Dedifferentiated amniotic fluid mesenchymal stem cell (primary cell): ENCODE measurements around the gene CIROP.
A peak's percentile ranks its signal among the peaks of the same experiment; 100 is the strongest.

Source experiments
- DNase-seq: peaks from one replicate; pipeline ENCODE4 v3.0.0-alpha.2; 2016; ENCODE audit errors: extremely low spot score

Gene CIROP

GRCh38 chr14:23104591-23105347 lies at the start of gene CIROP:
CIROP (minus strand) TSS chr14:23104989; CDS start chr14:23104920, 69 bp downstream.
- DNase-seq, result no peak

DNA sequence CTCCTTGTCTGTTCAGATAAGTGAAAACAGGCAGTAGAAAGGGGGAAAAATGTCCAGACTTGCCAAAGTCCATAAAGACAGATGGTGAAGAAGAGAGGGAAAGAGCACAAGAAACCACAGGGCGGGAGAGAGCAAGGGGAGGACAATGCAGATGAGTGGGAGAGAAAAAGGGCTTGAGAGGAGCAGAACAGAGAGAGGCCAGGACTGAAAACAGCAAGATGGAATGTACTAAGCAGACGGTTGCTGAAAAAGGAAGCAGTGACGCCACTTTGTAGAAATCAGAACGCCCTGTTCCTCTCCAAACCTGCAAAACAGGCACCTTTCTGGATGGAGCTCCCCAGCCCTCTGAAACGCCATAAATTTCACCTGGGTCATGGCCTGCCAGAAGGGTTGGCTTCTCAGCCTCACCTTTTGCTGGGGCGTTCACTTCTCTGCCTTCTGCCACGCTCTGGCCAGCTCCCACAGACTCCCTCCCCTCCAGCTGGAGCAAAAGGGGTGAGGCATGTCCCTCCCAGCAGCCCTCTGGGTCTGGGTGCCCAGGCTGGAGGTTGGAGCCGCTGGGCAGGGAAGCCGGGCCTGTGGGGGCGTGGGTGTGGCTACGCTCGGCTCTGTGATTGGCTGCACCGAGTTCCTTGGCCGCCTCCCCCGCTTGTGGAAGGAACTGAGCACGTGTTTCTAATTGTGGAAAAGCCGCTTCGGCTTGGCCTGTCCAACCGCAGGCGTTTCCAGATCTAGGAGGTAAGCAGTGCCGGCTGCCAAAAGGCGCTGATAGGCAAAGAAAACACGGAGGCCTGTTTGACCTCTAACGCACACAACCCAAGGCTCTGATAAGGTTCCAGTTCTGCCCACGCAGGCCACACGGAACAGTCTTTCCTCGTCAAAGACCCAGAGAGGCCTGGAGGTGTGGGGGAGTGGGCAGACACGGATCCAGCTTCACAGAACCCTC lies 49.3 kb upstream of the CIROP start:
- peak; percentile 87 for DNase-seq

DNA sequence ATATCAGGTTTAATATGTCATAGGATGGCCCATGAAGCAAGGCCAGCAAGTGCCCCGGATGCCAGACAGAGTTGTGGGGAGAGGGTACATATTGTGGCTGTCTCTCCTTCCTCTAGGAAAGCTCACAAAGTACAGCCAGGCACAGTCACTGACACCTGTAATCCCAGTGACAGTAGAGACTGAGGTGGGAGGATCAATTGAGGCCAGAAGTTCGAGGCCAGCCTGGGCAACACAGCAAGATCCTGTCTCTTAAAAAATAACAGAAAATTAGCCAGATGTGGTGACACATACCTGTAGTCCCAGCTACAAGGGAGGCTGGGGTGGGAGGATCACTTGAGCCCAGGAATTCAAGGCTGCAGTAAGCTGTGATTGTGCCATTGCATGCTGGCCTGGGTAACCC lies 46.6 kb upstream of the CIROP start:
- DNase-seq, result no peak

DNA sequence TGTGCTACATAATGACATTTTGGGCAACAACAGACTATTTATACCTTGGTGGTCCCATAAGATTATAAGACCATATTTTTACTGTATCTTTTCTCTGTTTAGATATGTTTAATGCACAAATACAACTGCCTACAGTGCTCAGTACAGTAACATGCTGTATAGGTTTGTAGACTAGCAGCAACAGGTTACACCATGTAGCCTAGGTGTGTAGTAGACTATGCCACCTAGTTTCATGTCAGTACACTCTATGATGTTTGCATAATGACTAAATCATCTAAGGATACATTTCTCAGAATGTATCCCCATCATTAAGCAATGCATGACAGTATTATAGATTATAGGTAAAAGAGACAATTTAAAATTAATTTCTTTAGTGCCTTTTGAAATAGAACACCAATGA lies 45.0 kb upstream of the CIROP start:
- DNase-seq, result no peak

GRCh38 chr14:23148591-23149249 lies 43.9 kb upstream of the CIROP start:
- no peak for DNase-seq

DNA sequence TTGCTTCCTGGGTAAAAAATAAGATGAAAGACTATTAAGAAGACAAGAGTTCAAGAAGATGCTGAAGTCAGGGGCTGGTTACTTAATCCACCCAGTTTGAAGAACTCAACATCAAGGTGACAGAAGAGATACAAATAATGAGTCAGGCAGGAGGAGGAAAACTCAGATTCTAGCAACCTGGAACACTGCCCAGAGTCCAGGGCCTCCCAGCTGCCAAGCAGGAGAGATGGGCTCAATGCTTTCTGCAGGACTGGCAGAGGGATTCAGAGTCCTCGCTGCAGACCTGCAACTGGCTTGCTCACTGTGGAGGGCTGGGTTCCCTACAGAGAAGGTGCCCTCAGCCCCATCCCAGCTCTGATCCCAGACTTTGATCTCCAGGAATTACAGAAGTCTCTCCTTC lies 42.9 kb upstream of the CIROP start:
- DNase-seq, result no peak

GRCh38 chr14:23146980-23147379 lies 42.2 kb upstream of the CIROP start:
- no peak for DNase-seq

DNA sequence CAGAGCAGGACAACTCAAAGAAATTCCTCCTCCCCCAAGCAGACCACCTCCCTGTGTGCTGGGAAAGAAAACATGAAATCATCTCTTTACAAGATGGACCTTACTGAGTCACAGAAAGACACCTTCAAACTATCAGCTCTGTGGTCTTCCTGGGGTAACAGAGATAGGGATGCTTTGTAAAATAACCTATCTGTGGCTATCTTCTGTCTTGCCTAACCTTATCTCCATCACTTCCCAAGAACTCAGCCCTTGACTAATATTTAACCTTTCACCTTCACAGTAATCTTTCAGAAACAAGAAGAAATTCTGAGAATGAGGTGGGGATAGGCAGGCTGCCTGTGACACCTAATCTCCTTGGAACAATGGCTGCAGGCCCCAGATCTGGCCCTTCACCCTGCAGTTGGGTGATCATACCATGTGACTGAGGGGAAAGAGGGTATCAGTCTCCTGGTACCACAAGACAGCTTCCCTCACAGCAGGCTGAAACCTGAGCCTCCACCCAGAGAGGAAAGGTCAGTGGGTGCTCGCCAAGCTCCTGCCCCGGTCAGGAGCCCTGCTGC lies 41.6 kb upstream of the CIROP start:
- DNase-seq, result no peak

GRCh38 chr14:23145794-23146350 lies 41.1 kb upstream of the CIROP start:
- DNase-seq, result no peak

DNA sequence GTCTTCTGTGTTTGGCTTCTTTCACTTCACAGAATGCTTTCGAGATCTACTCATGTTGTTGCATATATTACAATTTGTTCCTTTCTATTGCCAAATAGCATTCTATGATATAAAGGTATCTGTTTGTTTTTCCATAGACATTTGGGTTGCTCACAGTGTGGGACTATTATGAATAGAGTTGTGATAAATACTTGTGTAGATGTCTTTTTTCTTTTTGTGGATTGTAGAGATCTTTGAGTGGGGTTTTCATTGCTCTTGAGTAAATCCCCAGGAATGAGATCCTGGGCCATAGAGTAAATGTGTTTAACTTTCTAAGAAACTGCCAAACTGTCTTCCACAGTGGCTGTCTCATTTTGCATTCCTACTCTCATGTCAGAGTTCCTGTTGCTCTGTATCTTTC lies 39.1 kb upstream of the CIROP start:
- no peak for DNase-seq

DNA sequence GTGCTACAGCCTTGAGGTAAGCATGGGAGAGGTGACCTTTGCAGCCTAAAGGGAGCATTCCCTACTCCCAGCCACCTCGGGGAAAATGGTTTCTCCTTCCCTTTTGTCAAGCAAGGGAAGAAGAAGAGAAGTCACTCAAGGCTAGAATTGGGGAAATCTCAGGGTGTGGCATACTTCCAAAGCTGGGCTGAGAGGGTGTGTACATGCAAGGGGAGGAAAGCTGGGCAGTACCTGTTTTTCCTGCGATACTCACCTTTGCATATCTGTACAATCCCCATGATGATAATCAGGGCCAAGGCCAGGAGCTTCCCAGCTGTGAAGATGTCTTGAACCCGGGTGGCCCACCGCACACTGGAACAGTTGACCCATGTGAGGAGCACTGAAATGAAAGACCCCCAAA lies 38.0 kb upstream of the CIROP start:
- DNase-seq, result no peak

DNA sequence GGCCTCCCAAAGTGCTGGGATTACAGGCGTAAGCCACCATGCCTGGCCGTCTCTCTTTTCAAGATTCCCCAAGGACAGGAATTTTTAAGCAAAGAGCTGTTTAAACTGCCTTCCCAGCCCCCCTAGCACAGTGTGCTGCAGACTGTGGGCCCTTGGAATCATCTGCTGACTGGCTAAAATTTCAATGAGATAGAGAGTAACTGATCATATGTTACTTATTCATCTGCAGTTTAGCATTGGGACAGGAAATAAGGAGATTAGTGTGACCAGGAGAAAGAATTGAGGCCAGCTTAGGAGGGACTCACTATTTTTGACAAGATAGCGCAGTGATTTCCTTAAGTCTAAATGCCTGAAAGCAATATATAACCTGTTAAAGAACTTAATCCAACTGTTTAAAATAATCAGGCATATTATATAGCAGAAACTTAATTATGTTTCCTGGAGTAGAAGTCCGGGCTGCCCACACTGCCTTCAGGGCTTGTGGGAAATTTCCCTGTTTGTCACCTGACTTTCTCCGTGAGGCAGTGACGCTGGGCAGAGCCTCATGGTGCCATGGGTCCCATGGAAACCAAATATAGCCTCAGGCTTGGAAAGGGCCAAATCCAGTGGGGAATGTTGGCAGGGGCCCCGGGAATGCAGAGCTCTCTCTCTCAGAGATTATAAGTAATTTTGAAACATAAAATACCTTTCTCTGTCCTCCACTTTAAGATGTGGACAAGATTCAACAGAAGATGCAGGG lies 37.1 kb upstream of the CIROP start:
- DNase-seq, result peak; percentile 84

- DNase-seq, result no peak
Observed at GRCh38 chr14:23140371-23140770, 35.6 kb upstream of the CIROP start.

DNA sequence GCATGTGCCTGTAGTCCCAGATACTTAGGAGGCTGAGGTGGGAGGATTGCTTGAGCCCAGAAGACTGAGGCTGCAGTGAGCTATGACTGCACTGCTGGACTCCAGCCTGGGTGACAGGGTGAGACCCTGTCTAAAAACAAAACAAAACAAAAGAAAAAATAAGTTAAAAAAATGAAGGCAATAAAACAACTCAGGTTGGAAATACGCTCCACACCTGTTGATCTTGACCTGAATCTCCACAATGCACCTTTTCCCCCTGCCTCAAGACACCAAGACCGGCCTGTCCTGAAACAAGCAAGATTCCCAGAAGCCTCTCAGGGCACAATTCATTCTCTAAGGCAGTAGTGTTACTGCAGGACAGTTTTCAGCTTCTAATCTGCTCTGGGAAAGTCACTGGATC lies 35.1 kb upstream of the CIROP start:
- DNase-seq, result no peak

- DNase-seq, result no peak
Observed at GRCh38 chr14:23137813-23138535, 33.2 kb upstream of the CIROP start.

- DNase-seq, result no peak
Observed at GRCh38 chr14:23137192-23137812, 32.5 kb upstream of the CIROP start.

GRCh38 chr14:23136566-23137133 lies 31.9 kb upstream of the CIROP start:
- DNase-seq, result no peak

- DNase-seq, result no peak
Observed at GRCh38 chr14:23132970-23133369, 28.2 kb upstream of the CIROP start.

DNA sequence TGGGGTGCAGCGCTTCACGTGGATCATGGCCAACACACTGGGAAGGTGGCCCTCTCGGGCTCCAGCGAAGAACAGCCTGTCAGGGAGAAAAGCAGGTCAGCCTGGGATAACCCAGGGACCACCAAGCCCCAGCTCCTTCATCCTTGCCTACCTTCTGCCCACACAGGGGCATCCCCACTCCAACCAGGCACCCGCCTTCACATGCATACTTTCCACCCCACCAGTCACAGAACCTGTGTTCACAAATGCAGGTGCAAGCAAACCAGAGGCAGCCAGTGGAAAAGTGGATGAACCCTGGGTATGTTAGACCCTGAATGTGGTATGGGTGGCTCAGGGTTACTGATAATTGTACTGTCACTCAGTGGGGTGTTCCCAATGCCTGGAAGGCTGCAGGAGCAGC lies 26.7 kb upstream of the CIROP start:
- DNase-seq, result no peak

- no peak for DNase-seq
Observed at GRCh38 chr14:23130871-23131270, 26.1 kb upstream of the CIROP start.
